HepG2 (cell line): ENCODE measurements around the gene RNASE4. TPM values are rescaled to one million over a fixed set of nuclear protein-coding genes. Genes with fewer than 3 reads are reported as not detected.
A peak's percentile ranks its signal among the peaks of the same experiment; 100 is the strongest.

Experiments used
- ARID3A ChIP-seq: IDR thresholded peaks from 2 replicates; pipeline ENCODE4 v1.6.1; 2012; ENCODE audit warnings: low read depth, low read length, improper control_type of control experiment
- FOSL2 ChIP-seq: sonication (generic); formaldehyde crosslinking; IDR thresholded peaks from 2 replicates; pipeline ENCODE4 v1.4.0; 2020; ENCODE audit warnings: missing genetic modification reagents
- FOXK1 ChIP-seq: sonication (generic); formaldehyde crosslinking; IDR thresholded peaks from 2 replicates; pipeline ENCODE4 v1.4.0; 2020; ENCODE audit warnings: low read depth, missing genetic modification reagents, borderline replicate concordance
- FOXK2 ChIP-seq: fragments of 450-650 bp; IDR thresholded peaks from 2 replicates; pipeline ENCODE4 v1.6.1; 2016
- HDAC6 ChIP-seq: fragments of 200-600 bp; sonication (generic); IDR thresholded peaks from 2 replicates; pipeline ENCODE4 v1.7.0; 2017; ENCODE audit warnings: mild to moderate bottlenecking, antibody characterized with exemption, low read length, low read depth
- JARID2 ChIP-seq: sonication (generic); formaldehyde crosslinking; IDR thresholded peaks from 2 replicates; pipeline ENCODE4 v1.8.1; 2023; ENCODE audit warnings: missing genetic modification reagents, inconsistent platforms; ENCODE audit not compliant: insufficient replicate concordance
- KDM3A ChIP-seq: IDR thresholded peaks from 2 replicates; pipeline ENCODE4 v1.6.1; 2018; ENCODE audit warnings: low read depth, missing compliant biosample characterization
- KLF16 ChIP-seq, 2 experiments: sonication (generic) in 1 of 2; formaldehyde crosslinking in 1 of 2; IDR thresholded peaks; 2 replicates each; pipeline versions ENCODE4 v1.6.1 to v1.8.0; 2016 to 2023; ENCODE audit warnings: missing genetic modification reagents in 2 of 2, missing compliant biosample characterization in 1 of 2
- KMT2B ChIP-seq: IDR thresholded peaks from 2 replicates; pipeline ENCODE4 v1.6.1; 2016; ENCODE audit warnings: missing genetic modification reagents, missing compliant biosample characterization
- PHF8 ChIP-seq: sonication (generic); formaldehyde crosslinking; IDR thresholded peaks from 2 replicates; pipeline ENCODE4 v1.5.0; 2020; ENCODE audit warnings: missing genetic modification reagents
- PRPF4 ChIP-seq: fragments of 200-400 bp; formaldehyde crosslinking; IDR thresholded peaks from 2 replicates; pipeline ENCODE4 v1.6.1; 2016; ENCODE audit warnings: low read length, low read depth; ENCODE audit not compliant: poor library complexity, severe bottlenecking
- PTBP1 ChIP-seq: fragments of 200-400 bp; formaldehyde crosslinking; IDR thresholded peaks from 2 replicates; pipeline ENCODE4 v1.6.1; 2018; ENCODE audit warnings: low read length, low read depth; ENCODE audit not compliant: poor library complexity, severe bottlenecking
- RAD21 ChIP-seq: fragments of 450-650 bp; formaldehyde crosslinking; IDR thresholded peaks from 2 replicates; pipeline ENCODE4 v1.5.0; 2020; ENCODE audit warnings: mild to moderate bottlenecking
- RCOR2 ChIP-seq: IDR thresholded peaks from 2 replicates; pipeline ENCODE4 v1.6.1; 2016; ENCODE audit warnings: missing biosample characterization, missing genetic modification reagents
- SP140L ChIP-seq: sonication (generic); formaldehyde crosslinking; IDR thresholded peaks from 2 replicates; pipeline ENCODE4 v1.4.0; 2020; ENCODE audit warnings: missing genetic modification reagents, borderline replicate concordance
- SRSF1 ChIP-seq: fragments of 200-400 bp; formaldehyde crosslinking; optimal IDR thresholded peaks from 2 replicates; pipeline ENCODE3; 2017; ENCODE audit warnings: mild to moderate bottlenecking, low read depth, low read length, moderate library complexity
- THYN1 ChIP-seq: sonication (generic); formaldehyde crosslinking; IDR thresholded peaks from 2 replicates; pipeline ENCODE4 v1.8.1; 2023; ENCODE audit warnings: low read depth, mild to moderate bottlenecking, moderate library complexity, missing genetic modification reagents, borderline replicate concordance
- ZNF335 ChIP-seq: sonication (generic); formaldehyde crosslinking; IDR thresholded peaks from 2 replicates; pipeline ENCODE4 v1.4.0; 2020; ENCODE audit warnings: missing genetic modification reagents
- ZNF468 ChIP-seq: sonication (generic); formaldehyde crosslinking; IDR thresholded peaks from 2 replicates; pipeline ENCODE4 v1.8.0; 2022; ENCODE audit warnings: mild to moderate bottlenecking, moderate library complexity, missing genetic modification reagents
- ZNF567 ChIP-seq: sonication (generic); formaldehyde crosslinking; IDR thresholded peaks from 2 replicates; pipeline ENCODE4 v1.8.1; 2023; ENCODE audit warnings: mild to moderate bottlenecking, missing genetic modification reagents, borderline replicate concordance
- ZNF570 ChIP-seq: sonication (generic); formaldehyde crosslinking; IDR thresholded peaks from 2 replicates; pipeline ENCODE4 v1.4.0; 2020; ENCODE audit warnings: mild to moderate bottlenecking, missing genetic modification reagents, borderline replicate concordance
- polyA plus RNA-seq, 8 experiments: library from polyadenylated mRNA; depleted of rRNA in 3 of 8; stranded (reverse) in 7 of 8; unstranded in 1 of 8; fragments of >200 nt; fragmentation: Illumina TruSeq in 4 of 8; extraction: Trizol in 4 of 8; gene quantifications; 2 replicates each; pipeline versions ENCODE4 v1.2.1 to v1.2.3, GENCODE V29; 2011 to 2016; ENCODE audit warnings: low read depth in 4 of 8, missing spikeins in 1 of 8, mixed read lengths in 1 of 8; ENCODE audit not compliant: insufficient read depth in 1 of 8
- total RNA-seq, 5 experiments: library from RNA; depleted of rRNA; stranded (reverse); fragments of >200 nt; fragmentation: Illumina TruSeq; extraction: Trizol; gene quantifications; 2 replicates each; pipeline ENCODE4 v1.2.3, GENCODE V29; 2016; ENCODE audit warnings: low read depth in 1 of 5

Gene RNASE4
- total and polyA plus RNA-seq, 2 of the 13 experiments (the other 11 are each of a cell fraction or from before 2014, with no cell fraction given) = 109 to 983 TPM

DNA sequence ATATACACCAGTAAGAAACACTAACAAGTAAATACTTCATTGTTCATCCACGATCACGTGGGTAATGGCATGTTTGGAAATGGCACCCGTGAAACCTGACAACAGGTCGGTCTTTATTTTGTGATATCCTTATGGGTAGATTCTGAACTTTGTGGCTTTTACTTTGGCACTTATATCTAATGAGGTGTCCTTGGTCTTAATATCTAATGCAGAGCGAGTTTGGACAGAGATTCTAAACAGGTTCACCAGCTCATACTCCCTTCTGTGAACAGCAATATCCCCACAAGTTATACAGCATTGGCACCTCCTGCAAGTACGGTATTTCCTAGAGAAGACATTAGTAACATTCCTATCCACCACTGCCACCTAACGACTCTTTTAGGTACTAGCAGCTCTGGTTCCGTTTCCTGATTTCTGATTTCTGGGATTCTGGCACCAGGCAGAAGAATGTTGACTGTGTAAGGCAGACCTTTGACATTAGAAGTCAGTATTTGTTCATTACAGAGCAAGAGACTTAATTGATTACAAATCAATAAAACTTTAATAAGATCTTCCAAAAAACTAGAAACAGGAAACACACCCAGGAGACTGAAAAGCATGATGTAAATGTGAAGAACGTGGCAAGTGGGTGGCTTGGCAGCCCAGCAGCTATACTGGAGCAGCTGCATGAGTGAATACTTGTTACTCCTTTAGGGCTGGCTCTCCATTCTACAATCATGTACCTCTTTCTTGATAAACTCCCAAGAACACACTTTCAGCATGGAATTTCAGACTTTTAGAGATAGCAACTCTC is 6.7 kb downstream of the RNASE4 start (continued):
- TF ChIP-seq ARID3A (peak; percentile 41; the same call in 1 of the 2 replicates), PHF8 (peak; percentile 31; the same call in 1 of the 2 replicates), ZNF567 (no peak), FOXK2 (no peak), ZNF335 (CRISPR knock-in tag) (no peak), SRSF1 (no peak), ZNF570 (CRISPR knock-in tag) (no peak), SP140L (no peak), RCOR2 (0 out of 2 replicates have a peak, but pooled peaks have one; percentile 32), ZNF468 (no peak), PRPF4 (no peak), KDM3A (CRISPR knock-in tag) (peak; percentile 78; the same call in 1 of the 2 replicates), HDAC6 (no peak), THYN1 (CRISPR knock-in tag) (no peak), JARID2 (CRISPR knock-in tag) (peak; percentile 25), PTBP1 (no peak), KMT2B (CRISPR knock-in tag) (0 out of 2 replicates have a peak, but pooled peaks have one; percentile 47), RAD21 (CRISPR knock-in tag) (peak; percentile 88), FOXK1 (CRISPR knock-in tag) (no peak), FOSL2 (CRISPR knock-in tag) (0 out of 2 replicates have a peak, but pooled peaks have one; percentile 21), KLF16 (CRISPR knock-in tag; IDR thresholded peaks at IDR 0.05) (0 out of 4 replicates have a peak, but pooled peaks of 1 of the 2 experiments have one; percentile 28)
